Tibial nerve (tissue), 4 donors: Measurements from ENCODE around the gene CRYBG1. TPM values are rescaled to one million over a fixed set of nuclear protein-coding genes. Genes with fewer than 3 reads are reported as not detected.
"Not testable (repeated sequence)": the region's sequence is repeated elsewhere in the genome, so short reads cannot be mapped to it uniquely, and the experiment has no call there.

Experiments
- DNase-seq, 2 donors: peaks; one replicate each; pipeline ENCODE4 v3.0.0-alpha.2; 2019; ENCODE audit warnings: low spot score in 2 of 2
- H3K27ac ChIP-seq, 4 donors: fragments of 200-600 bp; sonication (generic) in 3 of 4; one replicate each; pipeline ENCODE4 v1.5.1; 2017 to 2019; ENCODE audit warnings: mild to moderate bottlenecking in 1 of 4
- H3K27me3 ChIP-seq, 2 donors: fragments of 200-600 bp; sonication (generic) in 1 of 2; one replicate each; pipeline versions ENCODE4 v1.5.1 to v1.6.0; 2017 to 2019
- H3K36me3 ChIP-seq, 3 donors: fragments of 200-600 bp; sonication (generic); one replicate each; pipeline ENCODE4 v1.5.1; 2018 to 2019
- H3K4me1 ChIP-seq, 4 donors: fragments of 200-600 bp; sonication (generic) in 3 of 4; one replicate each; pipeline ENCODE4 v1.5.1; 2017 to 2019
- H3K4me3 ChIP-seq, 4 donors: fragments of 200-600 bp; sonication (generic) in 3 of 4; one replicate each; pipeline ENCODE4 v1.5.1; 2017 to 2019; ENCODE audit warnings: mild to moderate bottlenecking in 1 of 4, moderate library complexity in 1 of 4
- H3K9me3 ChIP-seq, 4 donors: fragments of 200-600 bp; sonication (generic) in 3 of 4; one replicate each; pipeline ENCODE4 v1.5.1; 2017 to 2019
- EP300 ChIP-seq, 2 donors: sonication (generic); formaldehyde crosslinking; IDR thresholded peaks; one replicate each; pipeline ENCODE4 v1.6.1; 2017; ENCODE audit warnings: antibody characterized with exemption in 2 of 2, mild to moderate bottlenecking in 1 of 2
- POLR2A ChIP-seq, 2 donors: fragments of 450-650 bp; IDR thresholded peaks; one replicate each; pipeline ENCODE4 v1.6.1; 2017; ENCODE audit warnings: antibody characterized with exemption in 2 of 2, mild to moderate bottlenecking in 2 of 2, moderate library complexity in 2 of 2
- WGBS, 2 donors: methylation state at CpG; one replicate each; pipeline ENCODE4 v1.1.5; 2018; 5-methylcytosine and 5-hydroxymethylcytosine counted together
- total RNA-seq, 4 donors: library from RNA; depleted of rRNA; stranded (reverse); fragments of >200 nt; gene quantifications; one replicate each; pipeline ENCODE4 v1.1.0, GENCODE V29; 2016
- TF ChIP-seq, protein P1 (sequence below), 5 experiments: fragments of 200-600 bp in 3 of 5; fragments of 450-650 bp in 2 of 5; sonication (generic) in 3 of 5; IDR thresholded peaks; one replicate each; pipeline ENCODE4 v1.5.1; 2016 to 2019; ENCODE audit warnings: antibody characterized with exemption in 5 of 5, mild to moderate bottlenecking in 3 of 5, moderate library complexity in 2 of 5

CRYBG1 gene
- total RNA-seq, 4 donors from 2014 or later: 5.9 to 15.3 (median 8.1) TPM

DNA sequence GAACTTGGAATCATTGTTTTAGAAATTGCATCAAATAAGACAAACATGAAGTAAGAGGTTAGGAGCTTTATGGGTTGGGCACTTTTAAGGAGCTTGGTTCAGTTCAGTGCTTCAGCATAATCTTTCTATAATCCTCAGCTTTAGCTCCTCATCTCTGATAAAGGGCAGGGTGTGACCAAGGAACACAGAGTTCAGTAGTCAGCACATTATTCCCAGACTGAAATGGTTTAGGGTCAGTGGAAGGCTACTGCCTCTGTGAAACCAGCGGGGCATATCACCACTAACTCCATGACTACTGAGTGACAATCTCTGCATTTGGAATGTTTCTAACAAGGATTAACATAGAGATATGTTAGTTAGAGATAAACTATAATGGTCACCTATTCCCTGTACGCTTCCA is 36.9 kb downstream of the CRYBG1 start:
- WGBS, 2 donors: 90 to 96% methylated on average over 2 of the region's 2 CpGs
- H3K27me3 ChIP-seq: peaks cover 0 to 5% of the 10 kb centered on the region in 2 donors
- no peaks in the 10 kb centered on the region for H3K4me1 ChIP-seq
- no peak overlapping the region for H3K4me3 ChIP-seq
- H3K9me3 ChIP-seq: no peaks in the 10 kb centered on the region
- H3K36me3 ChIP-seq: no peaks in the 10 kb centered on the region
- no peak for DNase-seq
- H3K27ac ChIP-seq: no peak overlapping the region
- TF ChIP-seq, protein P1, sequence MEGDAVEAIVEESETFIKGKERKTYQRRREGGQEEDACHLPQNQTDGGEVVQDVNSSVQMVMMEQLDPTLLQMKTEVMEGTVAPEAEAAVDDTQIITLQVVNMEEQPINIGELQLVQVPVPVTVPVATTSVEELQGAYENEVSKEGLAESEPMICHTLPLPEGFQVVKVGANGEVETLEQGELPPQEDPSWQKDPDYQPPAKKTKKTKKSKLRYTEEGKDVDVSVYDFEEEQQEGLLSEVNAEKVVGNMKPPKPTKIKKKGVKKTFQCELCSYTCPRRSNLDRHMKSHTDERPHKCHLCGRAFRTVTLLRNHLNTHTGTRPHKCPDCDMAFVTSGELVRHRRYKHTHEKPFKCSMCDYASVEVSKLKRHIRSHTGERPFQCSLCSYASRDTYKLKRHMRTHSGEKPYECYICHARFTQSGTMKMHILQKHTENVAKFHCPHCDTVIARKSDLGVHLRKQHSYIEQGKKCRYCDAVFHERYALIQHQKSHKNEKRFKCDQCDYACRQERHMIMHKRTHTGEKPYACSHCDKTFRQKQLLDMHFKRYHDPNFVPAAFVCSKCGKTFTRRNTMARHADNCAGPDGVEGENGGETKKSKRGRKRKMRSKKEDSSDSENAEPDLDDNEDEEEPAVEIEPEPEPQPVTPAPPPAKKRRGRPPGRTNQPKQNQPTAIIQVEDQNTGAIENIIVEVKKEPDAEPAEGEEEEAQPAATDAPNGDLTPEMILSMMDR (IDR thresholded peaks at IDR 0.05): no peak
- TF ChIP-seq POLR2A (IDR thresholded peaks at IDR 0.05) (no peak), EP300 (IDR thresholded peaks at IDR 0.05) (no peak)

DNA sequence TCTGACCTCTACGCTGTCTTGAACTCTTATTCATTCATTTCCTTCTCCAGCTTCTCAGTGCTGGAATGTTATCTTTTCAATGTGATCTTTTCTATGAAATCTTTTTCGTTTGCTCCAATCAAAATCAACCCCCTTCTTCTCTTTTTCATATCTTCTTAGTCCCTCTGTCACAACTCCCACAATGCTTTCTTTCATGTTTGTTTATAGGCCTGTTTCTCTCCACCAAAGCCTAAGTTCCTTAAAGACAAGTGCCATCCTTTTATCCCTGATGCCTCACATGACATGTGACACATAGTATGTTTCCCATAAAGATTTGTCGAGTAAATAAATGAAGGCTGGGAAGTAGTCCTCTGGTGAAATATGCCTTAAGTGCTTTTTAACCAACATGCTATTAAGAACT is 38.1 kb downstream of the CRYBG1 start:
- no peak for DNase-seq
- H3K4me1 ChIP-seq: no peaks in the 10 kb centered on the region
- no peaks in the 10 kb centered on the region for H3K36me3 ChIP-seq
- H3K4me3 ChIP-seq: no peak overlapping the region
- TF ChIP-seq EP300 (IDR thresholded peaks at IDR 0.05): no peak
- no peak for TF ChIP-seq POLR2A (IDR thresholded peaks at IDR 0.05)
- TF ChIP-seq, protein P1 (IDR thresholded peaks at IDR 0.05): no peak
- peaks cover 0 to 5% (median 0%) of the 10 kb centered on the region in 4 donors for H3K9me3 ChIP-seq
- WGBS, 2 donors: 33 to 35% methylated on average over 3 of the region's 3 CpGs
- H3K27me3 ChIP-seq: peaks cover 0 to 5% of the 10 kb centered on the region in 2 donors
- no peak overlapping the region for H3K27ac ChIP-seq

DNA sequence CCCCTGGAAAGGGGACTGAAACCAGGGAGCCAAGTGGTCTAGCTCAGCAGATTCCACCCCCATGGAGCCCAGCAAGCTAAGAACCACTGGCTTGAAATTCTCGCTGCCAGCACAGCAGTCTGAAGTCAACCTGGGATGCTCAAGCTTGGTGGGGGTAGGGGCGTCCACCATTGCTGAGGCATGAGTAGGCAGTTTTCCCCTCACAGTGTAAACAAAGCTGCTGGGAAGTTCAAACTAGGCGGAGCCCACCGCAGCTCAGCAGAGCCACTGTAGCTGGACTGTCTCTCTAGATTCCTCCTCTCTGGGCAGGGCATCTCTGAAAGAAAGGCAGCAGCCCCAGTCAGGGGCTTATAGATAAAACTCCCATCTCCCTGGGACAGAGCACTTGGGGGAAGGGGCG is 44.5 kb downstream of the CRYBG1 start:
- not testable (repeated sequence) for H3K27ac ChIP-seq, H3K4me1 ChIP-seq, H3K4me3 ChIP-seq, H3K27me3 ChIP-seq, H3K36me3 ChIP-seq, DNase-seq
- peaks cover 0 to 20% (median 0%) of the 10 kb centered on the region in 4 donors for H3K9me3 ChIP-seq
- 78 to 100% methylated on average over 1 to 5 of the region's 5 CpGs for WGBS, 2 donors

- no peak for DNase-seq
- Histone ChIP-seq H3K27ac (no peak overlapping the region), H3K36me3 (no peaks in the 10 kb centered on the region), H3K27me3 (no peaks in the 10 kb centered on the region), H3K9me3 (peaks cover 0 to 12% (median 0%) of the 10 kb centered on the region in 4 donors), H3K4me3 (no peak overlapping the region), H3K4me1 (no peaks in the 10 kb centered on the region)
- WGBS, 2 donors: 72 to 75% methylated on average over 3 of the region's 3 CpGs
- TF ChIP-seq POLR2A (IDR thresholded peaks at IDR 0.05) (no peak), EP300 (IDR thresholded peaks at IDR 0.05) (no peak)
- TF ChIP-seq, protein P1 (IDR thresholded peaks at IDR 0.05): no peak
Measured at GRCh38 chr6:106411056-106411455, 50.5 kb downstream of the CRYBG1 start.

- Histone ChIP-seq H3K4me1 (no peaks in the 10 kb centered on the region), H3K4me3 (no peak overlapping the region), H3K36me3 (no peaks in the 10 kb centered on the region), H3K27ac (no peak overlapping the region), H3K9me3 (peaks cover 0 to 6% (median 0%) of the 10 kb centered on the region in 4 donors), H3K27me3 (no peaks in the 10 kb centered on the region)
- no peak for DNase-seq
- 79 to 80% methylated on average over 6 of the region's 6 CpGs for WGBS, 2 donors
- TF ChIP-seq, protein P1 (IDR thresholded peaks at IDR 0.05): no peak
- TF ChIP-seq POLR2A (IDR thresholded peaks at IDR 0.05) (no peak), EP300 (IDR thresholded peaks at IDR 0.05) (no peak)
Measured at GRCh38 chr6:106411643-106412200, 51.2 kb downstream of the CRYBG1 start.

GRCh38 chr6:106413016-106413415 is 52.5 kb downstream of the CRYBG1 start:
- DNase-seq: no peak
- TF ChIP-seq EP300 (IDR thresholded peaks at IDR 0.05): no peak
- TF ChIP-seq, protein P1 (IDR thresholded peaks at IDR 0.05): no peak
- no peak for TF ChIP-seq POLR2A (IDR thresholded peaks at IDR 0.05)
- H3K27me3 ChIP-seq: no peaks in the 10 kb centered on the region
- H3K9me3 ChIP-seq: no peaks in the 10 kb centered on the region
- no peak overlapping the region for H3K4me3 ChIP-seq
- no peak overlapping the region for H3K27ac ChIP-seq
- no peaks in the 10 kb centered on the region for H3K36me3 ChIP-seq
- H3K4me1 ChIP-seq: no peaks in the 10 kb centered on the region
